HL-60/S4 treated with phorbol 12-myristate 13-acetate at 8.2 ng/mL for 4 days and 3 days (cell line): Measurements from ENCODE around the gene SAMD15.
"Not testable (repeated sequence)": the region's sequence is repeated elsewhere in the genome, so short reads cannot be mapped to it uniquely, and the experiment has no call there.

Experiments
- in situ Hi-C: fragments of 300-500 bp; cut with MboI; formaldehyde crosslinking; loops from 2 replicates; pipeline ENCODE4 v1.15.0; 2022; ENCODE audit warnings: low sequenced_read_pairs

SAMD15 gene

GRCh38 chr14:77376771-77377501 lies at the start of gene SAMD15, which contains the start of gene TMED8:
TSS of gene SAMD15 (plus strand) at chr14:77377379. CDS start at chr14:77377419, 40 bp downstream.
TSS of gene TMED8 (minus strand) at chr14:77377094. CDS start at chr14:77377053, 41 bp downstream.
- in situ Hi-C loops, result no loop called here

GRCh38 chr14:77329872-77330271 lies 47.3 kb upstream of the SAMD15 start:
- in situ Hi-C loops, result no loop called here

DNA sequence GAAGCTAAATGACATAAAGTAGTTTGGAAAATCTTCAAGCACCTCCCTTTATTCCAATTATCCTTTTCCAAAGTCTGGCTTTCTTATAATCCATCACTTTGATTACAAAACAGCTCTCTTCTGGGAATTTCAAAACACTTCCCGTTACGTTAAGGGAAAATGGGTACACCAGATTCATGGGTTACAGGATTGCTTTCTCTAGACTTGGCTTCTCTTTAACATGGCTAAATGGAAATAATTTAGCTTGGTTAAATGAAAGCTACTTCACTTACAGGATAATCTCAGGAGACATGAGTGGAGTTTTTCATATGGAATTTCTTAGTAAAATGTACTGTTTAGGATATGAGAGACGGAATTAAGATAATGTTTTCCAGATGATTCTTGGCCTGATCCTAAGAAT lies 41.6 kb upstream of the SAMD15 start:
- in situ Hi-C loops, result no loop called here

DNA sequence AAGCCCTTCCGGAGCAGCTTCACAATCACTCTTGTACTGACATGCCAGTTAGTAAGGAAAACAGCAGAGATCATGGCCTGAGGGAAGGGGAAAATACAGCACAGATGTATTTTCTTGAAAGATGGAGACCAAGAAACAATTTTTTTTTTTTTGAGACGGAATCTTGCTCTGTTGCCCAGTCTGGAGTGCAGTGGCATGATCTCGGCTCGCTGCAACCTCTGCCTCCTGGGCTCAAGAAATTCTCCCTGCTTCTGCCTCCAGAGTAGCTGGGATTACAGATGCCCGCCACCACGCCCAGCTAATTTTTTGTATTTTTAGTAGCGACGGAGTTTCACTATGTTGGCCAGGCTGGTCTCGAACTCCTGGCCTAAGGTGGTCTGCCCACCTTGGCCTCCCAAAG lies 39.9 kb upstream of the SAMD15 start:
- in situ Hi-C loops, result not testable (repeated sequence)

- in situ Hi-C loops, result no loop called here
These were observed 39.3 kb upstream of the SAMD15 start for GRCh38 chr14:77337880-77338279.

GRCh38 chr14:77338302-77338701 lies 38.9 kb upstream of the SAMD15 start:
- in situ Hi-C loops, result no loop called here

- in situ Hi-C loops, result no loop called here
These were observed 37.8 kb upstream of the SAMD15 start for GRCh38 chr14:77339407-77339806.

GRCh38 chr14:77340389-77340788 lies 36.8 kb upstream of the SAMD15 start:
- in situ Hi-C loops, result no loop called here

DNA sequence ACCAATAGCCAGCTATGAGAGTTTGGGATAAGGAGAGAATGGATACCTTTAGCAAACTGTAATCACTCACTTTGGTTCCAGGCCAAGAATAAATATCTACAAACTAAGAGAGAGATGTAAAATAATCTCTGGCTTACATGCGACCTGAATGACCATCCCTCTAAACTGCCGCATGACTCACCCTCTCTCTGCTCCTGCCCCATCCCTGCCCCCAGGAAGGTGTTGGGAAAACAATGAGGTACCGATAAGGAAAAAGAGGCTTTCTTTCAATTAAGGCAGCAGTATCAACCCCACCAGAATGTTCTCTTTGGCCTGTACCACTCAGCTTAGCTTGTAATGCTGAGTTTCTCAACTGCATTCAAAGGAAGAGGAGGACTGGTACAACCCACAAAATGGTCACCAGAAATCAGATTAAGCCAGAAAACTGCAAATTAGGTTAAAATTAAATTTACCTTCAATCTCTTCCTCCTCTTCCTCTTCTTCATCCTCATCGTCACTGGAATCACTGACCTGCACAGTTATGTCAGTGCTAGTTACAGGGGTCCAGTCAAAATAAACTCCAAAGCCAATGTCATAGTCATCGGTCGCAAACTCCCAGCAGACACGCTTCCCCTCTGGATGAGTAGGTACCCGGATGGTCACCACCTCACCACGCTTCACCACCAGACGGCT lies 34.3 kb upstream of the SAMD15 start:
- in situ Hi-C loops, result no loop called here

DNA sequence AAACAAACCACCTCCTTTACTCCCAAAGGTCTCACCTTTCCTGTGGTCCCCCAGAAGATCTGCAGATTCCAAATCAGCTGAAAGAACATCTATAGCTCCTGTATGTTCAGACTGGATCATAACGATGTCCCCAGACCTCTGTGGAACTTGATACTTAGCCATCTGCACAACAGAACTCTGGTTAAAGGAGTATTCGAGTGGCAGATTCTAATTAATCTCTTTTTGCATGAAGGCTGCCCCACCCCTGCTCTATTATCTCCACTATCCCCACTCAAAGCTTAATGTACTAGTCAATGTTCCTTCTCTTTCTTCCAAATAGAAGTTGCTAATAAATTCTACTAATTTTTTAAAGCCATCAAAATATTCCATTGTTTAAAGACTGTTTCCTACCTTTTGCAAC lies 33.5 kb upstream of the SAMD15 start:
- in situ Hi-C loops, result no loop called here

GRCh38 chr14:77344377-77344996 lies 32.7 kb upstream of the SAMD15 start:
- in situ Hi-C loops, result no loop called here

DNA sequence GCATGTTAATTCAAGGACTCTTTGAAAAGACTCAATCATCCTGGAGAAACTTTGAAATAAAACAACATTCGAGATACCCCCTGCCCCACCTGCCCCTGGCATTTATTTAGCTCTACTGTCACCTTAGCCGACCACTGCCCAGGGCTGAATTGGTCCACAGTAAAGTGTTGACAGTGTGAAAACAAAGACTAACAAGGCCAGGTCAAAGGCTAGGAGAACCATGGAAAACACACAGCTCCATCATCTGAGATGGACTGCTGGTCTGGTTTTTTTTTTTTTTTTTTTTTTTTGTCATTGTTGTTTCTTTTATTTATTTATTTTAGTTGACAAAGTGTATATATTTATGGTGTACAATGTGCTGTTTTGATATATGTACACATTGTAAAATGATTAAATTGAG lies 30.7 kb upstream of the SAMD15 start:
- in situ Hi-C loops, result no loop called here

DNA sequence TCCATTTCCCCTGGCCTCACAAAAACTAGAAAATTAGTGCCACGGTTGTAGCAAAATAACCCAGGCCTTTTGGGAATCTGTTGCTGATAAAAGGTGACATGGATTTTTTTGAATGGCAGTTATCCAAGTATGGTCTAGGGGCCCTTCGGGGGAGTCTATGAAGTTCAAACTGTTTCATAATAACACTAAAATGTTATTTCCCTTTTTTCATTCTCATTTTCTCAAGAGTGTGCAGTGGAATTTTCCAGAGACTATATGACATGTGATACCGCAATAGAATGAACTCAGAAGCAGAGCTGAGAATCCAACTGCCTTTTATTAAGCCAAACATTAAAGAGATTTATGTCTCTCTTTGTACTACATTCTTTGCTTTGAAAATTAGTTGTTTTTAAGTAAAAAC lies 29.4 kb upstream of the SAMD15 start:
- in situ Hi-C loops, result no loop called here

GRCh38 chr14:77353469-77354141 lies 23.6 kb upstream of the SAMD15 start:
- in situ Hi-C loops, result no loop called here

- in situ Hi-C loops, result no loop called here
These were observed 21.4 kb upstream of the SAMD15 start for GRCh38 chr14:77355811-77356210.

DNA sequence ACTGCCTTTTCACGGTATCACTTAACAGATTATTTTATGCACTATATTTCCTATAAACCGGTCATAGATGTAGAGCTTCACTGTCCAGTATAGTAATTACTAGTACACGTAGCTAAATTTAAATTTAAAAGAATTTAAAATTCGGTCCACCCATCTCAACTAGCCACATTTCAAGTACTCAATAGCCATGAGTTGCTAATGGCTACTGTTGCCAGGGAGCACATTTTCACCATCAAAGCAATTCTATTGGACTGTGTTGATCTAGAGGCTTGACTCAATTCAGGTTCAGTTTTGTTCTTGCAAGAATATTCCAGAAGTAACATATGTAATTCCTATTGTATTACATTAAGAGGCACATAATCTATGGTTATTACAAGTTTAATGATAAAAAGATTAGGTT lies 20.3 kb upstream of the SAMD15 start:
- in situ Hi-C loops, result no loop called here

- in situ Hi-C loops, result no loop called here
These were observed 17.6 kb upstream of the SAMD15 start for GRCh38 chr14:77359626-77360025.

DNA sequence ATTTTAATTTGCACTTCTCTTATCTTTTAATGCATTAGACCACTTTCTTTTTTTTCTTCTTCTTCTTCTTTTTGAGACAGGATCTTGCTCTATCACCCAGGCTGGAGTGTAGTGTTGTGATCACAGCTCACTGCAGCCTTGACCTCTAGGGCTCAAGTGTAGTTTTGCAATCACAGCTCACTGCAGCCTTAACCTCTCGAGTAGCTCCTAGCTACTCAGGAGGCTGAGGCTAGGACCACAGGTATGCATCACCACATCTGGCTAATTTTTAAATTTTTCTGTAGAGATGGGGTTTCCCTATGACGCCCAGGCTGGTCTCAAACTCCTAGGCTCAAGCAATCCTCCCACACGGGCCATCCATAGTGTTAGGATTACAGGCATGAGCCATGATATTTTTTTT lies 13.0 kb upstream of the SAMD15 start:
- in situ Hi-C loops, result no loop called here

DNA sequence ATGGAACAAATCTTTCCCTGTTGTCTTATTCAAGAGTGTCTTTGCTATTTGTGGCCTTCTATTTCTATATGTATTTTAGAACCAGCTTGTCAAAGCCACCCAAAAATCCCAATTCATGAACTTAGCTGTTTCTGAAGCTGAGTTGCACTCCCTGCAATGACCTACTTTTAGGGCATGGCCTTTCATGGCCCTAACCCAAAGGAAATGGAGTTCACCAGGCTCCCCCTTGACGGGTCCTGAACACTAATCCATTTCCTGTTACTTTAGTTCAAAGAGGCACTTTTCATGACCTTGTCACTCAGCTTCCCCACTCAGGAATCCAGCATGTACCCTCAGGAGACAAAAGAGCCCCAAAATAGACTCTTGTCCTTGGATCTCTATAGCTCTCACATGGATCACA lies 7.9 kb upstream of the SAMD15 start:
- in situ Hi-C loops, result no loop called here

DNA sequence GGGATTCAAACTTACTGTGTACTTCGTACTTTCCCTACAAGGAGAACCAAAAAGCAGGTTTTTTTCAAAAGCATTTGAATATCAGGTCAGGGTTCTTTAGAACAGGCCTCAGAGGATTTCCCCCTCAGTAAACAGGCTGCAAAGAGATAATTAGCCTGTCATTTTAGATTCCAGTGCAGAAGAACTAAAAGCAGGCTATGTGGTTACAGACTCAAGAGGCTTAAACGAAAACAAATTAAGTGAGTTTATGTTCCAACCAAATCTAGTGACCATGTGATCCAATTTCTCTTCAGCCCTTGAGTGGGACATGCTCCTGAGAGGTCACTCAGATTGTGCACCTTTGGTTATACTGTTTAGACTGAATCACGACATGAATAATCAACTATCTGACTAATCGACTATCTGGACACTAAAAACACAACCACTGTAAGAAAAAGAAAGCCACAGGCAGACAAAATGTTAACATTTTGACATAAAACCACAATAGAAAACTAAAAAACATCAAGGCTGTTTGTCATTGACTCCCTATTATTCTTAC lies 4.8 kb upstream of the SAMD15 start:
- in situ Hi-C loops, result no loop called here
